Glomerular visceral epithelial cell (primary cell): ENCODE results near the gene PTPN9.
"Not testable (repeated sequence)": the region's sequence is repeated elsewhere in the genome, so short reads cannot be mapped to it uniquely, and the experiment has no call there.

Experiments
- DNase-seq: peaks from one replicate; pipeline ENCODE4 v3.0.0-alpha.2; 2016; ENCODE audit errors: extremely low spot score

PTPN9 gene

DNA sequence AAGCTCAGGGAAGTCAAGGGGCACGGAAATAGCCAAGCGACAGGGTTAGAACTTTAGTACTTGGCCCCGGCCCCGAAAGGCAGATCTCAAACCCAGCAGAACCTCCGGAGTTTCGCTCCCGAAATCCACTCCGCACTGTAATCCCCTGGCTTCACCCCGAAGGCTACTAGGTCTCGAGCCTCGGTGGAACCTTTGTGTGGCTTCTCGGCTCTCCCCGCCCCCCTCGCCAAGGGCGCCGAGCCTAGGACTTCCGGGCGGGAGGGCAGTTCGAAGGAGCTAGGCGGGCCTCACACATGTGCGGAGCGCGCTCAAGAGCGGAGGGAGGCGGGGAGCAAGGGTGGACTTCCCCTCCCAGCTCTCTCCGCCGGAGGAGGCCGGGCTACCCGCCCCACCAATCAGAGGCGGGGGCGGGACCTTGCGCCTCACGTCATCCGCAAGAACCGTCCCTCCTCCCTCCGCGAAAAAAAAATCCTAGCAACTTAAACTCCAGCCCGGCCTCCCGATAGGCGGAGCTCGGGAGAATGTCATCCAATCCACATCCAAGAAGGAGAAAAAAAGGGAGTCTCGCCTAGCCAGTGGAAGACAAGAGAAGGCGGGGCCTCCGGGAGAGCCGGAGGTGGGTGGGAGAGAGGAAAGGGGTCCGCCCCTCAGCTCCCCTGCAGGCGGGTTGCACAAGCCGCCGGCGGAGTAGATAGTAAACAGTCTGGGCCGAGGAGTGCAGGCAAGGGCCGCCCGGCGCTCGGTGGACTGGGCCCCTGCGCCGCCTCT lies 125.2 kb downstream of the PTPN9 start:
- DNase-seq = peak; percentile 100

- DNase-seq = peak; percentile 58
Measured at GRCh38 chr15:75452865-75453702, 126.0 kb downstream of the PTPN9 start.

GRCh38 chr15:75452364-75452864 lies 126.7 kb downstream of the PTPN9 start:
- DNase-seq = peak; percentile 84

GRCh38 chr15:75451674-75452363 lies 127.3 kb downstream of the PTPN9 start, which contains the start of gene SIN3A:
TSS of gene SIN3A (minus strand) at chr15:75451690. CDS start at chr15:75430375, 21,315 bp downstream.
- DNase-seq = peak; percentile 100

DNA sequence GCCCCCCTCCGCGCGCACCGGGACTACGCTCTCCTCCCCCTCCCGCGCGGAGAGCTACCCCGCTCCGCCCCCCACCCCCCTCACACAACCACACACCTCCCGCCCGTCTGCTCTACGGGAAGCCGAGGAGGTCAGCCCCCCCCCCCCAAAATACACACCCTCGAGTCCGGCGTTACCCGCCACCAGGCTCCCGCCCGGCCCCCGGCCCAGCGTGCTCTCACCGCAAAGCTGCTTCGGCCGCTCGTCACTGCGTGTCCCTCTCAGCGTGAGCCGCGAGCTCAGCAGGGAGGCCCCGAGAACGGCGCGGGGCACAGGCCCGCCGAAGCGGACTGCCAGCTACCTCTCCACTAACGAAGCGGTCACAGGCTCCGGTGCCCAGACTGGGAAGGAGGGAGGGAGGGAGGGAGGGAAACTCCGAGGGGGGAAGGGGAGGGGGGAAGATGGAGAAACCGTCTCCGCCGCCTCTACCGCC lies 127.9 kb downstream of the PTPN9 start:
- no peak for DNase-seq

- DNase-seq = peak; percentile 99
Measured at GRCh38 chr15:75450307-75451201, 128.6 kb downstream of the PTPN9 start.

DNA sequence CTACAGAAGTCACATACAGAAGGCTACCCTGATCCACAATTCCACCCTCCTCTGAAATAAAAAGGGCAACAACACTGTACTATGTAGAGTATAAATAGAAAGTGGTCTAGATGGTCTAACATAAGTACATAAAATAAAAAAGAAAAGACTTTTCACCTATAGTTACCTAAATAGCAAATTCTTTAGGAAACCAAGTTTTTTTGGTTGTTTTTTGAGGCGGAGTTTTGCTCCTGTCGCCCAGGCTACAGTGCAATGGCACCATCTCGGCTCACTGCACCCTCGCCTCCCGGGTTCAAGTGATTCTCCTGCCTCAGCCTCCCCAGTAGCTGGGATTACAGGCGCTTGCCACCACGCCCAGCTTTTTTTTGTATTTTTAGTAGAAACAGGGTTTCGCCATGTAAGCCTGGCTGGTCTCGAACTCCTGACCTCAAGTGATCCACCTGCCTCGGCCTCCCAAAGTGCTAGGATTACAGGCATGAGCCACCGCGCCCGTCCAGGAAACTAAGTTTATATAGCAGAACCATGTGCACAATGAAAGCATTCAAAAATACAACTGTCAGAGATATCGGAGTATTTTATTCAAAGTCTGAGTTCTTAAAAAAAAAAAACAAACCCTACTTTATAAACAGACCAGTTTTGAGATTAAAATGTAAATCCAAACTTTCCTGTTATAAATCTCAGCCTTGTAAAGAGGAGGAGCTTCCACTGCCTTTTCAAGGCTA lies 129.4 kb downstream of the PTPN9 start:
- DNase-seq = no peak

- DNase-seq = not testable (repeated sequence)
Measured at GRCh38 chr15:75448171-75448570, 130.9 kb downstream of the PTPN9 start.

- DNase-seq = no peak
Measured at GRCh38 chr15:75446151-75446550, 133.0 kb downstream of the PTPN9 start.

- not testable (repeated sequence) for DNase-seq
Measured at GRCh38 chr15:75445324-75445723, 133.8 kb downstream of the PTPN9 start.

DNA sequence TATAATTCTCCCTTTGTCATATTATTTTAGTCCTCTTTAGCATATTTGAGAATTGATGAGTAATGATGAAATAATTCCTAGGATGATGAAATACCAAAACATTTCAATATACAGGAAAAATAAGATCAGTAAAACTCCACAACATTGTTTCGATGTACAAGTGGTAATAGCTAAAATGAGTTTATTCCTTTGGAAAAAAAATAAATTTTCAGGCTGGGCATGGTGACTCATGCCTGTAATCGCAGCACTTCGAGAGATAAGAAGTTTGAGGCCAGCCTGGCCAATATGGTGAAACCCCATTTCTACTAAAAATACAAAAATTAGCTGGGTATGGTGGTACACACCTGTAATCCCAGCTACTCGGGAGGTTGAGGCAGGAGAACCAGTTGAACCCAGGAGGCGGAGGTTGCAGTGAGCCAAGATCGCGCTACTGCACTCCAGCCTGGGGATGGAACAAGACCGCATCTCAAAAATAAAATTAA lies 135.1 kb downstream of the PTPN9 start:
- DNase-seq = not testable (repeated sequence)

DNA sequence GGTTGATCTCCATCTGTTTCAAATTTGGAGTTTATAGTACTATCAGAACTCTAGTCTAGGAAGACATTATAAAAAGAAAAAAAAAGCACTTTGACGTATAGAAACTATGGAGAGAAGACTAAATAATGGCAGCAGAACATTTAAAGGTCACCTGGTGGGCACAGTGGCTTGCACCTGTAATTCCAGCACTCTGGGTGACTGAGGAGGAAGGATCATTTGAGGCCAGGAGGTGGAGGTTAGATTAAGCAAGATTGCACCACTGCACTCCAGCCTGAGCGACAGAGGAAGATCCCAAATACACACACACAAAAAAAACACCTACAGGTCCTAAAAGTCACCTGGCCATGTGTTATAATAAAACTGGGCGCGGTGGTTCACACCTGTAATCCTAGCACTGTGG lies 141.4 kb downstream of the PTPN9 start:
- no peak for DNase-seq

DNA sequence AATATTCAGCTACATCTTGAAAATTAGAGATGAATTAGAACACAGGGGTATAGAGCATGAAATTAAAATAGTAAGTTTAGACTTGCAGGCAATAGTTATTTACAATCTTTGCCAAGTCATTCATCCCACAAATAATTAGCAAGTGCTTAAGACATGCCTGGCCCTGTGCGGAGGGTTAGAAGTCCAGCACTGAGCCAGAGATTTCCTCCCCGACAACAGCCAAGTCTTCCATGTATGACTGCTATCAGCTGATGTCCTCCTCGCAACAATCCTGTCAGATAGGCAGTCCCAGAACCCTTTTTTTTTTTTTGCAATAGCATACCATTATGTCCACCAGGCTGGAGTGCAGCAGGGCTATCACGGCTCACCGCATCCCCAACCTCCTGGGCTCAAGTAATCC lies 142.2 kb downstream of the PTPN9 start:
- no peak for DNase-seq

DNA sequence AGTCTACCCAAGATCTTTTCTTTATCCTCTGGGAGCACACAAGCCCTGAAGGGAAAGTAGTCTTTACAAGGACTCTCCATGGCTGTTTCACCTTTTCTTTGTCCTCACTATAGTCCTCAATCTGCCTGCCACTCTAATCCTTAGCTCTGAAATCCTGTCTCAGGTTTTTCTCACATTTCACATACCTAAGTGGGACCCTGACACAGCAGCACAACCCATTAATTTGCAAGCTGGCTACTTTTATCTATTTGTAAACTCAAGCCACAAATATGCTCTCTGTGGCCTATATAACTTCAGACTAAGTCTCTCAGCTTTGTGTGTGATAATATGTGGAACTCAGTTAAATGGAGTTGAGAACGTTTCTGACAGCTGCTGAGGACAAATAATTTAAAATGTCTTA lies 147.4 kb downstream of the PTPN9 start:
- no peak for DNase-seq

DNA sequence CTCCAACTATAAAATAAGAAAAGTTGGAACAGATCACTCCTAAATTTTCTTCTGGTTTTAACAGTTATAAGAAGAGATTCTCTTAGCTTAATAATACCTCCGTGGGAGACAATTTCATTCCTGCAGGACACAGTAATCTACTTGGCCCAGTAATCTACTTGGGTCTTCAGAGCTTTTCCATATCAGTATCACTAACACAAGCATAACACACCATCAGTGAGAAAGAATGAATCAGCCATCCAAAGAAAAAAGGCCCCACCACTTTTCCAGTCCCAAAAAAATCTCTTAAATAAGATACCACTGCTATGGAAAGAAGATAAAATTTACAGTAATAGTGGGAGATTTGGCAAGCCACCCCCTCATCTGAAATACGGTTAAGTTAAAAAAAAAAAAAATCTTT lies 147.8 kb downstream of the PTPN9 start:
- no peak for DNase-seq

DNA sequence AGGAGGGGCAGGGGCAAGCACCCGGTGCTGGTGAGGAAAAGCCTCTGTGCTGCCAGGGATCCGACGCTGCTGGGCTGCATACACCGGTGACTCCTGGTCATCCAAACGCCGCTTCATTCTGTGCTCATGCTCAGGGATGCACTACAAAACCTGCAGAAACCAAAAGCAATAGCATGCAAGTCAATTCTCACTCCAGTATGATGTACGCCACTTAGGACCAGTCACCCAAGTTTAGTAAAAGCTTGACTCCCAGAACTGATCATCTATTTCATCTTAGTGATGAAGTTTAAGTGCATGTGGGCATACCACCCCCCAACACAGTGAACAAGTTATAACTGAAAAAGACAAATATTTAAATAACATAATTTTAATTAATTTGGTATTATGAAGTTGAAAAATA lies 148.9 kb downstream of the PTPN9 start:
- DNase-seq = no peak

GRCh38 chr15:75428152-75428551 lies 151.0 kb downstream of the PTPN9 start:
- no peak for DNase-seq

DNA sequence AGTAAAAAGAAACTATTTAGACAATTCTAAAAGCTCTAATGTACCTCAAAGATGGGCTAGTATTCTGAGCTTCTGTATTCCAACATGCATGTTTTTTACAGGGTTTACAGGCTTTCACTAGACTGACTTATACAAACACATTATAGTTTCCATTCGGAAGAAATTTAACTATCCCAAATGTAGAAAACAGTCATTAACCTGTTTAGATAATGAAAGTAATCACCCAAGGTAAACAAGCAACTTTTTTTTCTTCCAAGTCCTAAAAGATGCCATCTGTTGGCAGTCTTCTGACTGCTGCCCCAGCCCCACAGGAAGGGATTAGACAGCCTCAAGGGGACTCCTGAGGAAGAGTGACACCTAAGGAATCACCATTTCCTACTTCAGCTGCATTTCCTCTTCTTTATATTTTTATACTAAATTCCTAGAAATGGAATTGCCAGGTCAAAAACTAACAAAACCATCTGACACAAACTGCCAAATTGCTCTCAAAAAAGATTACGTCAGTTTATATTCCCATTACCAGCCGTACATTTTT lies 153.1 kb downstream of the PTPN9 start:
- DNase-seq = no peak

GRCh38 chr15:75422554-75422953 lies 156.6 kb downstream of the PTPN9 start:
- no peak for DNase-seq

- DNase-seq = no peak
Measured at GRCh38 chr15:75420698-75421097, 158.4 kb downstream of the PTPN9 start.
